Endothelial cell of umbilical vein (primary cell): Measurements from ENCODE around the gene CSNK1G3. TPM values are rescaled to one million over a fixed set of nuclear protein-coding genes. Genes with fewer than 3 reads are reported as not detected.
A peak's percentile ranks its signal among the peaks of the same experiment; 100 is the strongest.

Experiments used
- BruUV-seq: library from RNA; stranded (reverse); fragments of 400-500 nt; replicated peaks from 2 replicates; lab custom pipeline; 2021; lab: Mats Ljungman, UMichigan
- CTCF ChIA-PET: fragments of 300-600, 350-600 bp; sonication (Branson Sonifier 250); formaldehyde crosslinking; loops from one replicate; lab custom pipeline; 2021; ENCODE audit warnings: antibody characterized with exemption, inconsistent platforms; lab: Charles Lee
- POLR2A ChIA-PET: fragments of 300-600, 350-600 bp; sonication (Branson Sonifier 250); formaldehyde crosslinking; loops from one replicate; lab custom pipeline; 2021; ENCODE audit warnings: antibody characterized with exemption, inconsistent platforms; lab: Charles Lee
- DNase-seq: peaks from one replicate; pipeline ENCODE4 v3.0.0-alpha.2; 2011; ENCODE audit warnings: low read depth, low spot score
- FAIRE-seq: peaks from 2 replicates; lab custom pipeline; 2011; peaks lifted over from hg19 to GRCh38; lab: Jason Lieb, UNC
- H2AFZ ChIP-seq: 2 replicates; pipeline ENCODE4 v1.6.0; 2012; ENCODE audit warnings: low read depth, low read length, control low read depth, inconsistent platforms
- H3K27ac ChIP-seq: 2 replicates; pipeline ENCODE4 v1.5.1; 2011; ENCODE audit warnings: low read depth, mild to moderate bottlenecking, control low read depth, low read length, moderate library complexity; ENCODE audit not compliant: insufficient read depth
- H3K27me3 ChIP-seq, 2 experiments: 2 replicates each; pipeline versions ENCODE4 v1.6.0 to v1.6.1; 2011; ENCODE audit warnings: low read length in 2 of 2, mixed read lengths in 1 of 2; ENCODE audit not compliant: control insufficient read depth in 2 of 2, insufficient read depth in 2 of 2
- H3K36me3 ChIP-seq, 2 experiments: 2 replicates in 1 of 2; 3 replicates in 1 of 2; pipeline ENCODE4 v1.5.1; 2011; ENCODE audit warnings: low read length in 2 of 2, mild to moderate bottlenecking in 1 of 2, moderate library complexity in 1 of 2; ENCODE audit not compliant: control insufficient read depth in 2 of 2, insufficient read depth in 2 of 2; ENCODE audit errors: extremely low read depth in 1 of 2
- H3K4me1 ChIP-seq: 3 replicates; pipeline ENCODE4 v1.5.1; 2011; ENCODE audit warnings: mild to moderate bottlenecking, low read length; ENCODE audit not compliant: control insufficient read depth, insufficient read depth; ENCODE audit errors: extremely low read depth
- H3K4me2 ChIP-seq: 2 replicates; pipeline ENCODE4 v1.6.1; 2011; ENCODE audit warnings: low read length, control low read depth, mixed read lengths; ENCODE audit not compliant: insufficient read depth
- H3K4me3 ChIP-seq, 3 experiments: fragments of 200-600 bp in 1 of 3; sonication (generic), shearing (Covaris generic) in 1 of 3; replicated peaks in 1 of 3; 2 replicates each; pipeline ENCODE4 v1.5.1; 2011 to 2016; ENCODE audit warnings: control low read depth in 3 of 3, low read length in 3 of 3, mild to moderate bottlenecking in 2 of 3, inconsistent platforms in 1 of 3, low read depth in 1 of 3, moderate library complexity in 1 of 3; ENCODE audit not compliant: insufficient read depth in 1 of 3
- H3K79me2 ChIP-seq: 2 replicates; pipeline ENCODE4 v1.6.0; 2012; ENCODE audit warnings: low read length, inconsistent platforms; ENCODE audit not compliant: control insufficient read depth, insufficient read depth
- H3K9ac ChIP-seq: replicated peaks from 2 replicates; pipeline ENCODE3; 2011; ENCODE audit warnings: low read length, control low read depth; ENCODE audit not compliant: insufficient read depth; ENCODE audit errors: extremely low read depth
- H3K9me1 ChIP-seq: replicated peaks from 3 replicates; pipeline ENCODE4 v1.6.0; 2011; ENCODE audit warnings: mild to moderate bottlenecking, low read length; ENCODE audit not compliant: control insufficient read depth, insufficient read depth; ENCODE audit errors: extremely low read depth
- H3K9me3 ChIP-seq: replicated peaks from 2 replicates; pipeline ENCODE4 v1.5.1; 2012; ENCODE audit warnings: low read length, inconsistent platforms; ENCODE audit not compliant: control insufficient read depth, insufficient read depth
- H4K20me1 ChIP-seq: replicated peaks from 2 replicates; pipeline ENCODE3; 2011; ENCODE audit warnings: mild to moderate bottlenecking, low read length; ENCODE audit not compliant: control insufficient read depth, insufficient read depth; ENCODE audit errors: extremely low read depth
- CTCF ChIP-seq, 2 donors: IDR thresholded peaks; 1 replicate in 1 of 2; 2 replicates in 1 of 2; pipeline ENCODE4 v1.5.1; 2011; ENCODE audit warnings: low read length in 2 of 2, mild to moderate bottlenecking in 2 of 2, moderate library complexity in 2 of 2, control low read depth in 1 of 2, inconsistent platforms in 1 of 2, low read depth in 1 of 2; ENCODE audit not compliant: insufficient read depth in 1 of 2; ENCODE audit errors: extremely low read depth in 1 of 2
- EZH2 ChIP-seq: IDR thresholded peaks from 2 replicates; pipeline ENCODE4 v1.6.1; 2012; ENCODE audit warnings: borderline replicate concordance, low read depth, mild to moderate bottlenecking, moderate library complexity, low read length, inconsistent platforms; ENCODE audit not compliant: severe bottlenecking
- FOS ChIP-seq: IDR thresholded peaks from 2 replicates; pipeline ENCODE4 v1.6.1; 2011; ENCODE audit warnings: mild to moderate bottlenecking, low read length, moderate library complexity, borderline replicate concordance; ENCODE audit not compliant: insufficient read depth
- GATA2 ChIP-seq: IDR thresholded peaks from 2 replicates; pipeline ENCODE4 v1.7.0; 2011; ENCODE audit warnings: low read depth, mild to moderate bottlenecking, moderate library complexity, mixed read lengths, low read length; ENCODE audit not compliant: insufficient read length, insufficient read depth
- JUN ChIP-seq: IDR thresholded peaks from 2 replicates; pipeline ENCODE4 v1.6.1; 2011; ENCODE audit warnings: borderline replicate concordance, low read depth; ENCODE audit not compliant: insufficient read length, insufficient read depth
- MAX ChIP-seq: IDR thresholded peaks from 2 replicates; pipeline ENCODE4 v1.6.1; 2011; ENCODE audit not compliant: insufficient read depth, insufficient read length
- MYC ChIP-seq: IDR thresholded peaks from one replicate; pipeline ENCODE4 v1.6.1; 2011; ENCODE audit warnings: mild to moderate bottlenecking, low read depth, low read length
- POLR2A ChIP-seq: IDR thresholded peaks from 2 replicates; pipeline ENCODE4 v1.6.1; 2012; ENCODE audit warnings: low read depth, mild to moderate bottlenecking, control low read depth, low read length
- POLR2AphosphoS5 ChIP-seq: IDR thresholded peaks from 2 replicates; pipeline ENCODE4 v1.6.1; 2012; ENCODE audit warnings: low read depth, mild to moderate bottlenecking, control low read depth, low read length, moderate library complexity; ENCODE audit not compliant: insufficient read depth
- dilution Hi-C: fragments of 300-500 bp; cut with MboI; formaldehyde crosslinking; loops from one replicate; pipeline ENCODE4 v1.15.0; 2019; ENCODE audit warnings: low sequenced_read_pairs; ENCODE audit not compliant: extremely low pct_ligation_motif_present
- intact Hi-C: fragments of 100-400 bp; cut with micrococcal nuclease; formaldehyde crosslinking; loops from one replicate; pipeline ENCODE4 v1.10.0; 2022
- polyA plus RNA-seq, 4 experiments: library from polyadenylated mRNA; depleted of rRNA in 3 of 4; stranded (reverse) in 3 of 4; unstranded in 1 of 4; fragments of >200 nt; gene quantifications; 2 replicates each; pipeline versions ENCODE4 v1.2.1 to v1.2.3, GENCODE V29; 2011 to 2012; ENCODE audit warnings: missing spikeins in 1 of 4
- total RNA-seq: library from RNA; stranded (reverse); gene quantifications from 2 replicates; pipeline ENCODE4 v1.2.3, GENCODE V29; 2021

The CSNK1G3 gene
- total and polyA plus RNA-seq, 2 donors (not counting 3 experiments of a cell fraction or from before 2014, with no cell fraction given), result 10.4 to 35.9 TPM

- no peak overlapping the region for H3K4me3 ChIP-seq
- ChIA-PET POLR2A (no interaction called here), CTCF (no interaction called here)
- TF ChIP-seq POLR2A, result no peak
- BruUV-seq, result no TSS peak
- no peaks in the 10 kb centered on the region for H3K27me3 ChIP-seq
- no peaks in the 10 kb centered on the region for H3K4me1 ChIP-seq
- DNase-seq (peak; percentile 79), FAIRE-seq (no peak)
- H3K27ac ChIP-seq, result no peak overlapping the region
- dilution Hi-C loops, result no loop called here
- H3K36me3 ChIP-seq, result no peaks in the 10 kb centered on the region
- no peak overlapping the region for H3K9ac ChIP-seq
- intact Hi-C loops, result no loop called here
- H3K79me2 ChIP-seq, result no peaks in the 10 kb centered on the region
- no peak overlapping the region for H3K4me2 ChIP-seq
- no peaks in the 10 kb centered on the region for H3K9me1 ChIP-seq
- H2AFZ ChIP-seq, result no peak overlapping the region
- no peaks in the 10 kb centered on the region for H4K20me1 ChIP-seq
- no peaks in the 10 kb centered on the region for H3K9me3 ChIP-seq
Observed at GRCh38 chr5:123659495-123659894, 147.5 kb downstream of the CSNK1G3 start.

- no peak overlapping the region for H3K9ac ChIP-seq
- TF ChIP-seq EZH2, result no peak
- no peak for TF ChIP-seq GATA2
- no peak for TF ChIP-seq POLR2AphosphoS5
- TF ChIP-seq MAX, result no peak
- no peak for TF ChIP-seq POLR2A
- no peak for TF ChIP-seq CTCF (IDR thresholded peaks at IDR 0.05; ENCODE audit: extremely low read depth in 1 of 2, insufficient read depth in 1 of 2, low read depth in 1 of 2, low read length in 2 of 2)
- no peak for TF ChIP-seq FOS
- no peak for TF ChIP-seq MYC
- no peak for TF ChIP-seq JUN
- DNase-seq, result no peak
- no peaks in the 10 kb centered on the region for H3K79me2 ChIP-seq
- ChIA-PET CTCF (no interaction called here), POLR2A (no interaction called here)
- H3K27me3 ChIP-seq, result no peaks in the 10 kb centered on the region
- H3K4me2 ChIP-seq, result no peak overlapping the region
- H3K27ac ChIP-seq, result no peak overlapping the region
- H2AFZ ChIP-seq, result no peak overlapping the region
- no peak overlapping the region for H3K4me3 ChIP-seq
- H4K20me1 ChIP-seq, result no peaks in the 10 kb centered on the region
- no peaks in the 10 kb centered on the region for H3K4me1 ChIP-seq
- dilution Hi-C loops (no loop called here), intact Hi-C loops (no loop called here)
- no peaks in the 10 kb centered on the region for H3K9me1 ChIP-seq
- no peaks in the 10 kb centered on the region for H3K9me3 ChIP-seq
- BruUV-seq, result no TSS peak
- no peaks in the 10 kb centered on the region for H3K36me3 ChIP-seq
- FAIRE-seq, result no peak
Observed at GRCh38 chr5:123664961-123665360, 153.0 kb downstream of the CSNK1G3 start.
